NCI-H2107 treated with DMSO at 0.1 percent for 48 hours (cell line): Measurements from ENCODE around the gene RAB3C.

Experiments used
- DNase-seq: peaks from one replicate; lab custom pipeline; 2025; ENCODE audit not compliant: unreplicated experiment; lab: John Stamatoyannopoulos, UW

Gene RAB3C

GRCh38 chr5:58765058-58765457, 182.2 kb downstream of the RAB3C start:
- no peak for DNase-seq

- no peak for DNase-seq
These were observed 184.2 kb downstream of the RAB3C start for GRCh38 chr5:58767104-58767503.

DNA sequence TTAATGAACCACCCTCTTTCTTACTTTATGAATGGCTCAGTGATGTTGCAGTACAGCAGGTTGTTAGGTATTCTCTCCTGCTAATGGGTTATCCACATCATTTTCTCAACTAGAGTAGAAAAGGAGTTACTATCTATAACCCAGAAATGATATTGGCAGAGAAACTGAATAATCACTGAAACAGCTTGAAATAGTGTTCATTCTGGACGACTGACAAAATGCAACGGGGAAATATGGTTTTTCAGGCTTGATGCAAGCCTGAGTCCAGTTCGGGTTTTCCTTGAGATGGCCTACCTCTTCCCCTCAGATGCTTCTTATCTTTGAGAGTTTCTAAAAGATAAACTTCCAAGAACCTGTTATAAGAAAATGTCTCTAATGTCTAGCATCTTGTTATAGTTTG, 187.3 kb downstream of the RAB3C start:
- no peak for DNase-seq

DNA sequence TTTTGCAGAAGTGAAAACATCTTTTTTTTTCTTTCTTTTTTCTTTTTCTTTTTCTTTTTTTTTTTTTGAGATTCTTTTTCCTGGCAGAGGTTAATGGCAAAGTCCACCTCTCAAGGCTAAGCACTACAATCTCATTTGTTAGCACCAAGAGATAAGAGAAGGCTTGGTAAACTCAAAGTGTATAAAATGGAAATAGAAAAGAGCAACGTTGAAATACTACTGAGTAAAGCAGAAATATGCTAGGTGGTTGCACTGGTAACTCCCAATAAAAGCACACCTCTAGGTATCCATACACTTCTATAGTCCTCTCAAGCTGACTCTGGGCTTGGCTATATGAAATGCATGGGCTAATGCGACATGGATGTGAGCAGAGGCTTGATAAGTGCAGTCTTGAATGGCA, 188.9 kb downstream of the RAB3C start:
- DNase-seq: no peak

DNA sequence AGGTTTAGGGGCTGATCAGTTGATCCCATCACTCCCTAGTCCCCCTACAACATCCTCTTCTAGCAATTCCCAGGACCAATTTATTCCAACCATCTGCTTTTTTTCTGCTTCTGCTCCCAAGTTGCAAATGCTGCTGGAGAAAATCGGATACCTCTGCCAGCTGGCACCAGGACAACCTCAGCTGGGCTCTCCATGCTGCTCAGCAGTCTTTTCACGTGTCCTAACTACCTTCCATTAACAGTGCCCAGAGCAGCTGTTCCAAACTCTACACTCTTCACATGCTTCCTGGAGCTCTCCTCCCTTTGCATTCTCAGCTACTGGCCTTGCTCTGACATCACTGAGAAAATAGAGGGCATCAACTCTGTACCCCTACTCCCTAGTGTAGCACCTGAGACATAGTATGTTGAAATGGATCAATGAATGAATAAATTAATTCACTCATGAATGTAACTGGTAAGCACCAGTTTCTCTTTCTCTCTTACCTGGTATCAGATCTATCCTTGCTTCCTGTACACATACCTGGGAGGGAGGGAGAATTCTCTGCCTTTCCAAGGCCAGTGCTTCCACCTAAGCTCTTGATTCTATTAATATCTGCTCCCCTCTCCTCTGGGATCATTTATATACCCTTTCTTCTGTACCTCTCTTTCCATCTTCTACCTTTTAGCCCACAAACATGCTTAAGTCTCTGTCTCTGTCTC, 191.0 kb downstream of the RAB3C start:
- peak; percentile 36 for DNase-seq

DNA sequence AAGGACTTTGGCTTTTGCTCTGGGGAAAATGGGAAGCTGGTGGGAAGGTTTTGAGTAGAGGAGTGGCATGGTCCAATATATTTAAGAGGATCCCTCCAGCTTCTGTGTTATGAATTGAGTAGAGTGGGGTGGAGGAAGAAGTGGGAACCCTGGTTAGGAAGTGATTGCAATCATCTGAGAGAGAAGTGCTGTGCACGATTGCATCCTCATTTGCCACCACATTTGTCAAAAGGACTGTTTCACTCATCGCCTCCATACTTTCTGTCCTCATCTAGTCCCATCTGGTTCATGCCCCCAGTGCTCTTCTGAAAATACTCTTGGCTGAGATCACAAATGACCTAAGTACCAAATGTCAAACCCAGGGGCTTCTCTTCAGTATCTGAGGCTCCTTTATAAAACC, 192.1 kb downstream of the RAB3C start:
- DNase-seq: no peak

GRCh38 chr5:58775701-58776262, 192.9 kb downstream of the RAB3C start:
- no peak for DNase-seq

GRCh38 chr5:58776559-58776958, 193.7 kb downstream of the RAB3C start:
- no peak for DNase-seq

GRCh38 chr5:58778888-58779287, 196.0 kb downstream of the RAB3C start:
- no peak for DNase-seq

DNA sequence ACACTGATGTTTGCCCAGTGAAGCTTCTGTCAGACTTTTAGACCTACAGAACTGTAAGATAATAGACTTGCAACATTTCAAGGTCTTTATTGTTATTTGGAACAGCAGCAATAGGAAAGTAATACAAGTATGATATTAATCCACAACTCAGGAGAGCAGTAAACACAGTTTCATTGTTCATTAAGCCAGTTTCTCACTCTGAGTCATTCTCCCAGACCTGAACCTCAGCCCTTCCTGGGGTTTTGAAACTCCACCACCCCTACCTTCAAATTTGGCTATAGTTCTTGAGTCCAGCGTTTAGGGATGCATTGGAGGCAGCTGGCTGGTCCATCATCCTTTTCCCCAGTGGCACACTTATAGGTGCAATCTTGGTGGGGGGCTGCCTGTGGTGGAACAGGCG, 203.2 kb downstream of the RAB3C start:
- DNase-seq: no peak

DNA sequence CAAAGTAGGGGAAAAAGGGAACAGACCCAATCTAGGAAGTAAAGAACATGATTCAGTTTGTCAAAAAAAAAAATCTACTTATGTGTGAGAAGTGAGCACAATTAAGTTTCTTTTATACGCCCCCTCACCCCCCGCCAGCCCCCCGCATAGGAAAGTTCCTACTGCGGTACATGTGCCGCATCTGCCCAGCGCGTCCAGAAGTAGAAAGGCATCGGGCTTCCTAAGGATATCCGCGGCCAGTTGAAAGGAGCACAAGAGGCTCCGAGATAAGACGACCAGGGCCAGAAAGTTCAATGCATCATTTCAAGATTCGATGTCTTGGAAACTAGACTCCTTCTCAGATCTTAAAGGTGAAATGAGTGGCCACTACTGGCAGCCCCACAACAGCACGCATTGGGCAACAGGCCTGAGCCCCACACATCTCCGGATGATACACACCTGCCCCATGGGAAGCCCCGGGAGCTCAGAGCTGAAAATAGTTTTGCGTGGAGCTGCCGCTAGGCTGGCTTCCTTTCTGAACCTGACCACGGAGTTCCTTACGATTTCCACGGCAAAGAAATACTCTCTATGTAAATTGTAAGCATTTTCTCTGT, 203.9 kb downstream of the RAB3C start:
- no peak for DNase-seq

DNA sequence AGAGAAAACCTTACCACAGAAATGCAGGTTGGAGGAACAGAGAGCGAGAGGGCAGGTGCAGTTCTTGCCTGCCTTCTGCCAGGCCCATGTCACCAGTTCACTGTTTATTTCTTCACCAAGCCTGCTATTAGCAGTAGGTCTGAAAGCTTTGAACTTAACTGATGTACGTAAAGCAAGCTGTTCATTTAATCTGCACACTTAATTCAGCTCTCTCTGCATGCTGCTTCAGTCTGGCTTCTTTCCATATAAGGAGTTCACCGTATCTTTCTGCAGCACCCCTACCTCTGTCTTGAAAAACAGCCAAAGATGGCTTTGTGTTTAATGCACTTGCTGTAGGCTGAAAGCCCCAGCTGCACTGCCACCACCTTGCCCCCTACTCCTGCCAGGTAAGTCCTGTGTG, 205.1 kb downstream of the RAB3C start:
- DNase-seq: peak; percentile 14

DNA sequence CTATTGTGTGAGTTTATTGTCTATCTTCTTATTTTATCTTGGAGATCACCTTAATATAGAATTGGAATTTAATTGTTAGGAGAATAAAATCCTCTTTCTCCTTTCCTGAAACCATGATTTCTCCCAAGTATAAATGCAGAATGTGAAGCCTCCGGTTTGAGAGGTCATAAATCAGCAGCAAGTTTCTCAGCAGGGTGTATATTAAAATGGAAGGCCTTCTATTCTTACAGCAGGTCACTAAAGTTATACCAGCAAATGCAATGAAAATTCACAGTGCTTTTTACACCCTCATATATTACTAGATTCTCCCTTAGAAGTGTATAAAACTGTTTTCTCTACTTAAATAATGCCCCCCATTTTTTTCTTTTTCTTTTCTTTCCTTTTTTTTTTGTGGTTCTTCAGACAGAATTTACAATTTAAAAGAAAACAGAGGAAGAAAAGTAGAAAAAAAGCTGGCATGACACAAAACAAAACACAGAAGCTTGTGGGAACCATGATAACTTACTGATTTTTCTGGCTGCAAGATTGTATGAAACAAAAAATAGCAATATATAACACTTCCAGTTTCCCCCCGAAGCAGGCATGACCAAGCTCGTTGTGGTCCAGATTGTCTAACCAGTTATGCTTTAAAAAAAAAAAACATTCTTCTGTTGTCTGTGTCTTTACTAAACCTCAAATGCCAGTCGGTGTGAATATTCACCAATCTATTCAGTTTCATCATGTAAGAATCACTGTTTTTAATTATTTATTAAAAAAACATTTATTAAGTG, 211.2 kb downstream of the RAB3C start:
- no peak for DNase-seq

- no peak for DNase-seq
These were observed 212.0 kb downstream of the RAB3C start for GRCh38 chr5:58794875-58795274.

DNA sequence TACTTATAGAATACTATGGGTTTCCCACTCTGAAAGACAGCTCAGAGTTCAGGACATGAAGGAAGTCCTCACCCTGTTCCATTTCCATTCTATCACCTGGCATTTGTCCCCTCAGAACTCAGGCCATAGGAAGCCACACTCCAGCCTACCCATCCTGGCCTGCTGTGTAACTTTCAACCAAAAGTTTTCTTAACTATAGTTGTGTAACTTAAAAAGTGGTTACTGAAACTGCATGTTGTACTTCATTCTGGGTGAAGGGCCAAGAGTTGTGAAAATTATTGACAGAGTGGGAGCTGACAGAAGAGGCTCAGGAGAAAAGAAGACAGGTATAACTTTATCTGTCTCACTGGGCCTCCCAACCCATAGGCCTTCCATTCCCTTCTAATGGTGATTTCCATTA, 212.5 kb downstream of the RAB3C start:
- no peak for DNase-seq

DNA sequence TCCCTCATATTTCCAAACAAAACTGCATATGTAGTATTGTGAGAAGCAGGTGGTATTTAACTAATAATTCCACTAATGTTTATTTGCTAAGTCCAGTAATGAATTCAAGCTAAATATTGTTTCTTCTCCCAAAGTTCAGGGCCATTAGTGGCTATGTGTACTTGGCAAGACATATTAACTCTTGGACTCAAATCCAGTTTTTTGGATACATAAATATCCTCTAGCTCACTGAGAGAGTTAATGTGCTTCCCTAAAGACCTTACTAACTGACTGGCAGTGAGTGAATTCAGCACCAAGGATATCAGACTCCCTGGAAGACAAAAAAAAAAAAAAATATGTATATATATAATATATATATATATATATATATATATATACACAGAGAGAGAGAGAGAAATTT, 214.1 kb downstream of the RAB3C start:
- no peak for DNase-seq

GRCh38 chr5:58800356-58800755, 217.5 kb downstream of the RAB3C start:
- no peak for DNase-seq

DNA sequence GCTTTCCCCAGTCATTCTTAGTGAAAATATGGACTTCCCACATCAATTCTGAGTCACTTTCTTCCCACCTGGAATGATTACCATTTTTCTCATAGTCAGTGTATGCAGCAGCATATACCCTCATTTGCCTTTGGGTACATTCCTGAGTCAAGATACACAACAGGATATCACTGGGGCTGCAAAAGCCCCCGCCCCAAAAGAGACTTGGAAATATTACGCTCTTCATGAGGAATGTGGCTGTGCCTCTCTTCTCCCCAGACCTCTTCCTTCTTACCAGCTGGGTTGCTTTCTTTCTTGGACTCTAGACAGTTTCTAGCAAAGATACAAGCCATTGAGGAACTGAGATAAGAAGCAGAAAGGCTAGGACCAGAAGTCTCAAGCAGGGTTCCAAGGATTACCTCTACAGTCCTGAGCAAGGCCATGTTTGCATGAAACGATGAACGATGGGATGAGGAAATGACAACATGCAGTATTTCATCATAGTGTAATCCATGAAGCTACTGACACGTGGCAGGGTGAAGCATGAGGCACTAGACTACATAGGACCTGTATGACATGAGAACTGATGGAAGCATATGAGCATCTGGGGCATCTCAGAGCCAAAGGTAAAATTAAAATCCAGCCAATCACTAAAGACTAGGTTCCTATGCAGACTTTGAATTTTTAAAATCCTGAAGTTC, 218.1 kb downstream of the RAB3C start:
- no peak for DNase-seq

DNA sequence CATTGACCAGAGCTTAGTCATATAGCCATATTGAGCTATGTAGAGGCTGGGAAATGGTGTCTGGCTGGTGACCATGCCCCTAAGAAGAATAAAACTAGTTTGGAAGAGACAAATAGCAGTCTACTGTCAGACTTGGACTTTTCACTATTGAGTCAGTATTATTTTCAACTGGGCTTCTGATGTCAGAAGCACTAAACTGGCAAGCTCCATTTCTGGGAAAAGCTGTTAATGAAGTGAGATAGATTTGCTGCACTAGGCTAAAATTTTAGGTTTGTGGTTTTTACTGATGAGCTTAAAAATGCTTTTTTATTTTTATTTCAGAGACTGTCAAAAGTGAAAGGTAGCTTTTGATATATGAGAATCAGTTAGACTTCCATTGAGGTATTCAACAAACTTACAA, 220.2 kb downstream of the RAB3C start:
- DNase-seq: no peak

DNA sequence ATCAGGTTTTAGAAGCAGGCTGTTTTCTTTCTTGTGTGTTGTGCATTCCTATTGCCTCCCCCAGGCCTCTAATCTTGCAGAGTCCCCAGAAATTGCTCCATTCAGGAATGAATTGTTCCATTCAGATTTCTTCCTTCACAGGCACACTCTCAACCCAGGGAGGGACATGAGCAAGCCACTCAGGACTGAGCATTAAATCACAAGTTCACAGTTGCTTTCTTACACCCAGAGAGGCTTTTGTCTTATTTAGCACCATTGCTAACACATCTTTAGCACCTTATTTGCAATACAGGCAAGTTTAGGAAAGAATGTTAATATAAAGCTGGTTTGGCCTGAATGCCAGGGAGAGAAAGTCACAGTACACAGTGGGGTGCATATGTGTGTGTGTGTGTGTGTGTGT, 221.4 kb downstream of the RAB3C start:
- DNase-seq: no peak

- no peak for DNase-seq
These were observed 227.2 kb downstream of the RAB3C start for GRCh38 chr5:58810086-58810485.
